T-helper 1 cell treated with Interleukin-12 subunit alpha and Interleukin-12 subunit beta and Interleukin-4 antibody, amounts not matched to agents 30 ng/mL and 1 ng/mL, for 36 hours (primary cell): ENCODE measurements around the gene MSS51. TPM values are rescaled to one million over a fixed set of nuclear protein-coding genes. Genes with fewer than 3 reads are reported as not detected.
"Not testable (repeated sequence)": the region's sequence is repeated elsewhere in the genome, so short reads cannot be mapped to it uniquely, and the experiment has no call there.

Source experiments
- intact Hi-C: fragments of 100-400 bp; cut with micrococcal nuclease; formaldehyde crosslinking; loops from one replicate; pipeline ENCODE4 v1.15.1; 2024
- total RNA-seq: library from RNA; stranded (reverse); gene quantifications from 2 replicates; pipeline ENCODE4 v1.2.3, GENCODE V29; 2022

The MSS51 gene
- total RNA-seq, 1 donor from 2014 or later = 3.8 TPM

DNA sequence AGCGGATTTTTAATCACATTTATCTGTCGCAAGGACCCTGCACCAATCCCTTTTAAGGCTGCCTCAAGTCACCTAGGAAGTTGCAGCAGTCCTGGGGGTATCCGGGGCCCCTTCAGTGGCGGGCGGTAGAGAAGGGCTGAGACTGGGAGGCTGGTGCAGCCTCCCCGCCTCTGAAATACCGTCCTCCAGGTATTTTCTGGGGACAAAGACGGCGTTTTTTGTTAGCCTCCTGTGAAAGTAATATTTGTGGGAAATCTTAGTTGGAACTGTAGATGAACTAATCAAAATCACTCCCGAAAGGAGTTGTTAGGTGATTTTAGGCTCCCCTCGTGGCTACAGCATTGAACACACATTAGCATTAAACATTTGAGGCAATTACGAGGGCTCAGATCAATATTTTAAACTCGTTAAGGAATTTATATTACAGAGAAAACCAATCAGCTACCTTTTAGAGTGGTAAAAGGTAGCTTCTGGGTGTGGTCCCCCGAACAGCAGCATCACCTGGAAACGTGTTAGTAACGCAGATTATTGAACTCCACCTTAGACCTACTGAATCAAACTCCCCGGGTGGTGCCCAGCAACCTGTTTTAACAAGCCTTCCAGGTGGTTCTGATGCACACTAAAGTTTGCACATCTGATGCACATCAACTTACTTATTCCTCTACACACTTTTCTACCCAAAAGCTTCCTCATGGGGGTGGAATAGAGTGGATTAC is 19.0 kb downstream of the MSS51 start:
- intact Hi-C loops = loop anchor here (1.0 to 10.0 kb wide), 10 partner anchors 56 to 1700 kb away; partner anchors contain the start of genes ADK, AP3M1, CFAP70 and MICU1

DNA sequence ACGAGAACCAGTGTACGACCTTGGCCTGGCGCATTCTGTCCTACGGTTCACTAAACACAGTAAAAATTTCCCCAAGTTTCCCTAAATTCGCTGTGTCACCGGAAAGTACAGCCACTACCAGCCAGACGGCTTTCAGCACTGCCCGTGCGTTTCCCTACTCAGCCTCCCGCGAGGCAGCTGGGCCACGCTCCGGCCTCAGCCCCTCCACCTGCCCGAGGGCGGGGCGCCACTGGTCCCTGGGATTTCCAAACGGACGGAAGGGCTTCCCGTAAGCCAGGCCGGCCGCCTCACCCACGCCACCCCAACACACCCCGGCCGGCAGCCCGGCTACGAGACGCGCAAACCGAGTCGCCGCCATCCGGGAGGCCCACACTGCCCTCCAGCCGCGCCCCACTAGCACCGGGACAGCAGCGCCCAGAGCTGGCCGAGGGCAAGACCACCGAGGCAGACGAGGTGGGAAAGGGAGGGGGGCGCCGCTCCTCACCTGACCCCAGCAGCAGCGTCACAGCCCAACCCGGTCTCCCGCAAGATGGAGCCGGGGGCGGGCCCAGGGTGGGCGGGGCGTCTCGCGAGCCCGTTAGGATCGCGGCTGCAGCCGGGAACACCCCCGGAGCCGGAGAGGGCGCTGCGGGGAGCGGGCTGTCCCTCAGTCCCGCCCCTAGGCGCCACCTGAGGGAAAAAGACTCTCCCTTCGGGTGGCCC is 19.7 kb downstream of the MSS51 start, which contains the start of gene ANXA7:
ANXA7 (minus strand) TSS at position 531 of the 702 bp plus-strand sequence. CDS start 13,202 bp downstream, outside the sequence.
- intact Hi-C loops = loop anchor here (1.0 to 10.0 kb wide), 13 partner anchors 55 to 1701 kb away; partner anchors contain the start of genes ADK, AP3M1, CFAP70 and DNAJC9

DNA sequence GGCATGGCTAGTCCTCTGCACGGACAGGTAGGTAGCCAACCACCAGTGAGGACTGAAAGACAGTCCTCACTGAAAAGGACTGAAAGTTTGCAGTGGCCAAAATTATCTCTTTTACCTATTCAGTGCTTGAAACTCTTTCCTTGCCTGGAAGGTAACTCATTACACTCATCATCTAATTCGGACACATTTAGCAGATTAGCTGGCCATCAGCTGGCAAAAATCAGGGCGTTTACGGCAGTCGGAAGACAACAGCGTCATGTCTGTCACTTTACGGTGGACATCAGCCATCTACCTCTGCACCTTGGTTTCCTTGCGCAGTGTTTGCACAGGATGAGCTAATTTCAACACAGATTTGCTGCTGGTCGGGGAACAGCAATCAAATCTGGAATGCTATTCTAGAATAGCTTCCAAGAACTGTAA is 20.2 kb downstream of the MSS51 start:
- intact Hi-C loops = loop anchor here (1.0 to 10.0 kb wide), 8 partner anchors 166 to 1702 kb away; partner anchors contain the start of genes ADK, AP3M1, DNAJC9 and ECD

DNA sequence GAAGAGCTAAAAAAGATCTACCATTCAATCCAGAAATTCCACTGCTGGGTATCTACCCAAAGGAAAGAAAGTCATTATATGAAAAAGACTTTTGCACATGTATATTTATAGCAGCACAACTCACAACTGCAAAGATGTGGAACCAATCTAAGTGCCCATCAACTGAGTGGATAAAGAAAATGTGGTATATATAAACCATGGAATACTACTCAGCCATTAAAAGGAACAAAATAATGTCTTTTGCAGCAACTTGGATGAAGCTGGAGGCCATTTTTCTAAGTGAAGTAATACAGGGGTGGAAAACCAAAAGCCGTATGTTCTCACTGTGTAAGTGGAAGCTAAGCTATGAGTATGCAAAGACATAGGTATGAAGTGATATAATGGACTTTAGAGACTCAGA is 22.5 kb downstream of the MSS51 start:
- intact Hi-C loops = loop anchor here (5.0 to 10.0 kb wide), 5 partner anchors 361 to 1704 kb away; partner anchors contain the start of genes ADK, AP3M1, MICU1 and SAMD8

DNA sequence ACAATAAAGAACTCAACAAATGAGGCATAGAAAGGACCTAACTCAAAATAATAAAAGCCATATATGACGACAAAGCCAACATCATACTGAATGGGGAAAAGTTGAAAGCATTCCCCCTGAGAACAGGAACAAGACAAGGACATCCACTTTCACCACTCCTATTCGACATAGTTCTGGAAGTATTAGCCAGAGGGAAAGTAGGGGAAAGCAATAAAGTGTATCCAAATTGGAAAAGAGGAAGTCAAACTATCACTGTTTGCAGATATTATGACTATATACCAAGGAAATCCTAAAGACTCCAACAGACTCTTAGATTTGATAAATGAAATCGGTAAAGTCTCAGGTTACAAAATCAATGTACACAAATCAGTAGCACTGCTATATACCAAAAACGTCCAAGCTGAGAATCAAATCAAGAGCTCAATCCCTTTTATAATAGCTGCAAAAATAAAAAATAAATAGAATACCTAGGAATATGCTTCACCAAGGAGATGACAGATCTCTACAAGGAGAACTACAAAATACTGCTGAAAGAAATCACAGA is 24.3 kb downstream of the MSS51 start:
- intact Hi-C loops = no loop called here

DNA sequence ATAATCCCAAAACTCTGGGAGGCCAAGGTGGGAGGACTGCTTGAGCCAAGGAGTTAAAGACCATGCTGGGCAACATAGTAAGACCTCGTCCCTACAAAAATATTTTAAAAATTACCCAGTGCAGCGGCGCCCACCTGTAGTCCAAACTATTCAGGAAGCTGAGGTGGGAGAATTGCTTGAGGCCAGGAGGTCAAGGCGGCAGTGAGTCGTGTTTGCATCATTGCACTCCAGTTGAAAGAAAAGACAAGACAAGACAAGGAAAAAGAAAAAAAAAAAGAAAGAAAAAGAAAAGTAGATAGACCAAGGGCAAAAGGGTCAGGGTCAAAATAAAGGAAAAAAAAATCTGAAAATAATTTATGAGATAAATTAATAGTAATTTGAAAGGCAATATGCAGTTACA is 25.3 kb downstream of the MSS51 start:
- intact Hi-C loops = no loop called here

DNA sequence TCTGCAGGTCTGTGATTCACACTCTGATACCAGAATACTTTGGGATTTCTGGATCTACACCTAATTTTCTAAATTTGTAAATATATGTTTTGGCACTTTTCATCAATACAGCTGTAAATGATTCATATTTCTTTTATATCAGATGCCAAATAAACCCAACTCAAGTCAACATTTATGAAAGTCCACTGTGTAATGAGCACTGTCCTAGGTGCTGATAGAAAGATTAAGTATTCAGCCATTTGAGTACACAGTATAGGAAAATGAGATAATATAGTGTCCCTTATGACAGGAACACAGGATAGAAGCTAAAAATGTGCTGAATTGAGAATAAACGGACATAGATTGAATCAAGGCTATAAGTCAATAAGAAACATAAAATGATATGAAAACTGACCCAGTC is 25.9 kb downstream of the MSS51 start:
- intact Hi-C loops = no loop called here

DNA sequence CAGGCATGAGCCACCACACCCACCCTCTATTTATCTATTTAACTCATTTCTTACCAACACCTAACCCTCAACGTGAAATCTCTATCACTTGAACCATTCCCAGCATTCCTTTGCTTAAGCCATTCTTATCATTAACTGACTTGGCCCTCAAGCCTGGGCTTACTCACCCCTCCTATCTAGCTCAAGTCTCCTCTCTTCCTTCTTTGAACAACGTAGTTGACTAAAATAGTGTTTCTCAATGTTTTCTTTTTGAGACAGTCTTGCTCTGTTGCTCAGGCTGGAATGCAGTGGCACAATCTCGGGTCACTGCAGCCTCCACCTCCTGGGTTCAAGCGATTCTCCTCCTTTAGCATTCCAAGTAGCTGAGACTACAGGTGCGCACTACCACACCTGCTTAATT is 26.5 kb downstream of the MSS51 start:
- intact Hi-C loops = no loop called here

DNA sequence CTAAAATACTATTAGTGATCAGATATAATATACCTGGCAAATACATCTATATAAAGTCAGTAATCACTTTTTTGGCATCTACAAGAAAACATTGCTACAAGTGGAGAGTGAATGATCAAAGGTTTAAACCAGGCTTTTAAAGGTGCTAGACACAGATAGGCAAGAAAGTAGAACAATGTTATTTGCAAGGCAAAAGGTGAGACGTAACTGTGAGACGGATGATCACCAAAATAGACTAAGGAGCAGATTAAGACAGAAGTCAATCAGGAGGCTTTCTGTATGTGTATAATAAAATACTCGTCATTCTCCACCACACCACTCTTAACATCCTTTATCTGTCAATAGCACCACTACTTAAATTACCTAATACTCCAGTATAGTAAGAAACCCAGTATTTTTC is 27.8 kb downstream of the MSS51 start:
- intact Hi-C loops = no loop called here

DNA sequence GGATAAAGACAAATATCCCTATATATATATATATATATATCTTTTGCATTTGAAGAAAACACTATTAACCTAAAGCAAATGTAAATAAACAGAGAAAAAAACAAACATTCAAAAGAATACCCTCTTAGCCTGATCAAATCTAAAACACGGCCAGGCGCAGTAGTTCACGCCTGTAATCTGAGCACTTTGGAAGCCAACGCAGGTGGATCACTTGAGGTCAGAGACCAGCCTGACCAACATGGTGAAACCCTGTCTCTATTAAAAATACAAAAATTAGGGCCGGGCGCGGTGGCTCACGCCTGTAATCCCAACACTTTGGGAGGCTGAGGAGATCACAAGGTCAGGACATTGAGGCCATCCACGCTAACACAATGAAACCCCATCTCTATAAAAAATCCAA is 28.7 kb downstream of the MSS51 start:
- intact Hi-C loops = no loop called here

DNA sequence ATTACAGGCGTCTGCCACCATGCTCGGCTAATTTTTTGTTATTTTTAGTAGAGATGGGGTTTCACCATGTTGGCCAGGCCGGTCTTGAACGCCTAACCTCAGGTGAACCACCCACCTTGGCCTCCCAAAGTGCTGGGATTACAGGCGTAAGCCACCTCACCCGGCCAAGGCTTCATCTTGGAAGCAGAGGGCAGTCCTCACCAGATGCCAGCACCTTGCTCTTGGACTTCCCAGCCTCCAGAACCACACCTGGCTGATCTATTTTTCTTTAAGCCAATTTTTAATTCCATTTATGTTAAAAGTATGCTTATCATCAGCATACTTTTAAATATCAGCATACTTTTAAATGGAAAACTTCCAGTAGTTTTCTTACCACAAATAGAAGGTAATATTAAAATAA is 31.7 kb downstream of the MSS51 start:
- intact Hi-C loops = no loop called here

DNA sequence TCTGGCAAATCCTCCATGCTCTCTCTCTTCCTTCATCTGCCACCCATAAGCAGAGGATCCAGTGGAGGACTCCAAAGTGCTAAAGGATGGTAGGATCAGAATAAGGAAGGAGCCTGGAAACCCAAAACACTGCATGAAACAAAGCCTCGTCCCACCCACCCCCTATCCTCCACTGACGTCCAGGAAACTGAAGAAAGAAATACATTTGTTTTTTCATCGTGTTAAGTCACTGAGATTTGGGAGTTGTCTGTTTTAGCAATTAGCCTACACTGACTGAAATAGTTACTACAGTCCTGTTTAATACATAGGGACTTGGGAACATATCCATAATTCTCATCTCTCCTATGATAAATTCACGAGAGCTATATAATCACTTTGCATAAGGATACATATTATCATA is 34.3 kb downstream of the MSS51 start:
- intact Hi-C loops = no loop called here

DNA sequence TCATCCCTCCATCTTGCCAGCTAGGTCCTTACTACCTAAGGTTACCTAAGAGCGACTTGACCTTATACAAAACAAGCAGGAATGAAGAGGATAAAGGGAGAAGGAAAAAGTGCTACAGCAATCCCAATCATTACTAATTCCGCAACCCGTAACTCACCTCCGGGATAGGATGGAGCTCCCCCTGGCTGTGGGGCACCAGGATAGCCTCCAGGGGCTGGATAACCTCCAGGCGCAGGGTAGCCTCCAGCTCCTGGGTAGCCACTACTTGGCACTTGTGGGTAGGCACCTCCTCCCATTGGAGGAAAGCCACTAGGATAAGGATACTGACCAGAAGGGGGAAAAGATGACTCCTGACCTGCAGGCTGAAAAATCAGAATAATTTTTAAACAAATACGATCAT is 35.3 kb downstream of the MSS51 start:
- intact Hi-C loops = no loop called here

DNA sequence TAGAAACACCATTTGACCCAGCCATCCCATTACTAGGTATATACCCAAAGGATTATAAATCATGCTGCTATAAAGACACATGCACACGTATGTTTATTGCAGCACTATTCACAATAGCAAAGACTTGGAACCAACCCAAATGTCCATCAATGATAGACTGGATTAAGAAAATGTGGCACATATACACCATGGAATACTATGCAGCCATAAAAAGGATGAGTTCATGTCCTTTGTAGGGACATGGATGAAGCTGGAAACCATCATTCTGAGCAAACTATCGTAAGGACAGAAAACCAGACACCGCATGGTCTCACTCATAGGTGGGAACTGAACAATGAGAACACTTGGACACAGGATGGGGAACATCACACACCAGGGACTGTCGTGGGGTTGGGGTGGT is 39.0 kb downstream of the MSS51 start:
- intact Hi-C loops = not testable (repeated sequence)

DNA sequence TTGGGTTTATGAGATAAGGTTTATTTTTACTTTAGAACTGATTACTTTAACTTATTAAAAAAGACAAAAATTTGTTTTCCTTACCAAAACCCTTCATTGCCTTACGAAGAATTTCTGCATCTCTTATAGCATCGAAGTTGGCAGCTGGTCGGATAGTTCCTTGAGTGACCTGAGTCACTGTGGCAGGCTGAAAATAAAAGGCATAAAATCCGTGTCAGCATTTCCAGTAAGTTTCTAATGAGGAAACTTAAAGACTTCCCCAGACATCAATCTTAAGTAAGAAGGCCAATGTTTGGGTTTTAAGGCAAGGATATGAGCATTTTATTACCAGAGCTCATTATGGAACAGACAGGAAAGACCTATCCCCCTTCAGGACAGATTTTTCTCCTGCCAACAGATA is 45.1 kb downstream of the MSS51 start:
- intact Hi-C loops = no loop called here

DNA sequence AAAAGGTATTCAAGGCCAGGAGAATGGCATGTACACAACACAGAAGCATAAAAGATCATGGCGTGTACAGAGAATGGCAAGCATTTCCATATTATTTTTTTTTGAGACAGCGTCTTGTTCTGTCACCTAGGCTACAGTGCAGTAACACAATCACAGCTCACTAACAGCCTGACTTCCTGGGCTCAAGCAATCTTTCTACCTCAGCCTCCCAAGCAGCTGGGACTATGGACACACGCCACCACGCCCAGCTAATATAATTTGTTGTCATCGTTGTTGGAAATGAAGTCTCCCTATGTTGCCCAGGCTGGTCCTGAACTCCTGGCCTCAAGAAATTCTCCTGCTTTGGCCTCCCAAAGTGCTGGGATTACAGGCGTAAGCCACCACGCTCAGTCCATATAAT is 46.8 kb downstream of the MSS51 start:
- intact Hi-C loops = no loop called here

DNA sequence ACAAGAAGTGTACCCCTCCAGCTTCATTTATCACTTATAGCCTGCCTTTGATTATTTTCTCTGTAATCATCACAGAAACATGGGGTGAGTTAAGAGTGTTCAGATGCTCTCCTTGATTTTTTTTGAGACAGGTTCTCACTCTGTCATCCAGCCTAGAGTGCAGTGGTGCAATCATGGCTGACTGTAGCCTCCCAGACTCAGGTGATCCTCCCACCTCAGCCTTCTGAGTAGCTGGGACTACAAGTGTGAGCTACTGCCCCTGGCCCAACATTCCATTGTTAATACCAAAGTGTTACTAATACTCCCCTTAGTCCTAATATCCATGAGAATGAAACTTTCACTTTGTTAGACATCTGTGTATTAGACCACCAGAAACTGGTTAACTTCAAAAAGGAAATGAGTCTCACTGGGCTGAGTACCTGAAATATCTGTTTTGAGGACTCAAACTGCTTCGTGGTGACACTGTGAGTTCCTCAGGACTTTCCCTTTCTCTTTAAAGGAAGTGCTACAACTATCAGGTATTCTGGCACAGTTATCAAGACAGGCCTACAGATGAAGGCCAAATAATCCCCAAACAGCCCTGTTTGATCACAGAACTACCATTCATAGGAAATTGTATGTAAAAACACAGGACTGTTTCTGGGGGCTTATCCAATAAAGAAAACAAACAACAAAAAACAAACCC is 54.2 kb downstream of the MSS51 start:
- intact Hi-C loops = no loop called here

DNA sequence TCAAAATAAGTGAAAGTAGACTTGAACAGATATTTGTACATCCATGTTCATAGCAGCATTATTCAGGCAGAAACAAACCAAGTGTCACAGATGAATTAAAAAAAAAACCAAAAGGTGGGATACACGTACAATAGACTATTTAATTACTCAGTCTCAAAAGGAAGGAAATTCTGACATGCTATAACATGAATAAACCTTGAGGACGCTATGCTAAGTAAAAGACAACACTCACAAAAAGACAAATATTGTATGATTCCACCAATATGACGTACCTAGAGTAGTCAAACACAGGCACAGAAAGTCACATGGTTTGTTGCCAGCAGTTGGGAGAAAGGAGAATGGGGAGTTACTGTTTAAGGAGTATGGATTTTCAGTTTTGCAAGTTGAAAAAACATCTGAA is 56.7 kb downstream of the MSS51 start:
- intact Hi-C loops = no loop called here
